ENCODE measurements around the gene SMARCD2. TPM values are rescaled to one million over a fixed set of nuclear protein-coding genes. Genes with fewer than 3 reads are reported as not detected.

SMARCD2 gene
- total RNA-seq, 2 donors from 2014 or later: 182 to 247 TPM

- 95% methylated on average over 13 of the region's 13 CpGs for WGBS
- intact Hi-C loops (cut with DNase I): no loop called here
- H3K27ac ChIP-seq: no peak overlapping the region
Measured at GRCh38 chr17:63823659-63824331, 18.7 kb downstream of the SMARCD2 start.

DNA sequence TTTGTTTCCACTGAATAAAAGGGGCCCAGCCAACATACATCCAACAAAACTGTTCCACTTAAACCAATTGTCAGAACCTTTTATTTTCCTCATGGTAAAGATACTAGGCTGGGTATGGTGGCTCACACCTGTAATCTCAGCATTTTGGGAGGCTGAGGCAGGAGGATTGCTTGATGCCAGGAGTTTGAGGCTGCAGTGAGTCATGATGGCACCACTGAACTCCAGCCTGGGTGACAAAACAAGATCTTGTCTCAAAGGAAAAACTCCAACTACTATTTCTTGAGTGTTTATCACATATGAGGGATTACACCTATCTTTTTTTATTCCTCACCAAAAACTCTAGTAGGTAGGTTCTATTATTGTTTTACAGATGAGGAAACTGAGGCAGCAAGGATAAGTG is 19.9 kb downstream of the SMARCD2 start:
- DNase-seq (ENCODE audit: low spot score): no peak
- Histone ChIP-seq H3K9me3 (no peaks in the 10 kb centered on the region), H3K36me3 (peaks cover 27 to 55% of the 10 kb centered on the region in 2 donors), H3K27ac (no peak overlapping the region), H3K27me3 (replicated peaks; ENCODE audit: insufficient read depth) (no peaks in the 10 kb centered on the region), H3K4me1 (replicated peaks) (no peaks in the 10 kb centered on the region), H3K4me3 (no peak overlapping the region)
- intact Hi-C loops (cut with DNase I): no loop called here
- TF ChIP-seq POLR2A (IDR thresholded peaks at IDR 0.05) (no peak), POLR2AphosphoS5 (IDR thresholded peaks at IDR 0.05) (no peak)
- TF ChIP-seq, protein P1, sequence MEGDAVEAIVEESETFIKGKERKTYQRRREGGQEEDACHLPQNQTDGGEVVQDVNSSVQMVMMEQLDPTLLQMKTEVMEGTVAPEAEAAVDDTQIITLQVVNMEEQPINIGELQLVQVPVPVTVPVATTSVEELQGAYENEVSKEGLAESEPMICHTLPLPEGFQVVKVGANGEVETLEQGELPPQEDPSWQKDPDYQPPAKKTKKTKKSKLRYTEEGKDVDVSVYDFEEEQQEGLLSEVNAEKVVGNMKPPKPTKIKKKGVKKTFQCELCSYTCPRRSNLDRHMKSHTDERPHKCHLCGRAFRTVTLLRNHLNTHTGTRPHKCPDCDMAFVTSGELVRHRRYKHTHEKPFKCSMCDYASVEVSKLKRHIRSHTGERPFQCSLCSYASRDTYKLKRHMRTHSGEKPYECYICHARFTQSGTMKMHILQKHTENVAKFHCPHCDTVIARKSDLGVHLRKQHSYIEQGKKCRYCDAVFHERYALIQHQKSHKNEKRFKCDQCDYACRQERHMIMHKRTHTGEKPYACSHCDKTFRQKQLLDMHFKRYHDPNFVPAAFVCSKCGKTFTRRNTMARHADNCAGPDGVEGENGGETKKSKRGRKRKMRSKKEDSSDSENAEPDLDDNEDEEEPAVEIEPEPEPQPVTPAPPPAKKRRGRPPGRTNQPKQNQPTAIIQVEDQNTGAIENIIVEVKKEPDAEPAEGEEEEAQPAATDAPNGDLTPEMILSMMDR (IDR thresholded peaks at IDR 0.05): no peak

More at GRCh38 chr17:63823659-63824331, 18.7 kb downstream of the SMARCD2 start:
- Histone ChIP-seq H3K4me3 (no peak overlapping the region), H3K36me3 (peaks cover 23 to 45% of the 10 kb centered on the region in 2 donors), H3K27me3 (replicated peaks; ENCODE audit: insufficient read depth) (no peaks in the 10 kb centered on the region), H3K4me1 (replicated peaks) (peaks cover 4% of the 10 kb centered on the region), H3K9me3 (no peaks in the 10 kb centered on the region)
- TF ChIP-seq, protein P1 (IDR thresholded peaks at IDR 0.05): no peak
- TF ChIP-seq POLR2AphosphoS5 (IDR thresholded peaks at IDR 0.05): no peak
- TF ChIP-seq POLR2A (IDR thresholded peaks at IDR 0.05): no peak
- DNase-seq (ENCODE audit: low spot score): no peak

GRCh38 chr17:63821804-63822203 is 20.7 kb downstream of the SMARCD2 start:
- Histone ChIP-seq H3K27me3 (replicated peaks; ENCODE audit: insufficient read depth) (no peaks in the 10 kb centered on the region), H3K27ac (no peak overlapping the region), H3K4me3 (no peak overlapping the region), H3K36me3 (peaks cover 32 to 63% of the 10 kb centered on the region in 2 donors), H3K9me3 (no peaks in the 10 kb centered on the region), H3K4me1 (replicated peaks) (no peaks in the 10 kb centered on the region)
- WGBS: 78% methylated on average over 6 of the region's 6 CpGs
- intact Hi-C loops (cut with DNase I): no loop called here
- no peak for DNase-seq (ENCODE audit: low spot score)
- TF ChIP-seq, protein P1 (IDR thresholded peaks at IDR 0.05): no peak
- no peak for TF ChIP-seq POLR2A (IDR thresholded peaks at IDR 0.05)
- no peak for TF ChIP-seq POLR2AphosphoS5 (IDR thresholded peaks at IDR 0.05)

GRCh38 chr17:63820963-63821561 is 21.4 kb downstream of the SMARCD2 start:
- WGBS: 81% methylated on average over 10 of the region's 10 CpGs
- Histone ChIP-seq H3K27me3 (replicated peaks; ENCODE audit: insufficient read depth) (no peaks in the 10 kb centered on the region), H3K36me3 (peaks cover 35 to 65% of the 10 kb centered on the region in 2 donors), H3K27ac (no peak overlapping the region), H3K4me3 (no peak overlapping the region), H3K9me3 (no peaks in the 10 kb centered on the region), H3K4me1 (replicated peaks) (no peaks in the 10 kb centered on the region)
- DNase-seq (ENCODE audit: low spot score): no peak
- TF ChIP-seq, protein P1 (IDR thresholded peaks at IDR 0.05): no peak
- TF ChIP-seq POLR2A (IDR thresholded peaks at IDR 0.05) (no peak), POLR2AphosphoS5 (IDR thresholded peaks at IDR 0.05) (no peak)
- intact Hi-C loops (cut with DNase I): no loop called here
